SU-DHL-6 (cell line): Measurements from ENCODE around the gene TCL1A.
"Not testable (repeated sequence)": the region's sequence is repeated elsewhere in the genome, so short reads cannot be mapped to it uniquely, and the experiment has no call there.

Experiments used
- CTCF ChIP-seq: fragments of 200-600 bp; sonication (generic); IDR thresholded peaks from one replicate; pipeline ENCODE4 v1.5.1; 2017; ENCODE audit warnings: antibody characterized with exemption, mild to moderate bottlenecking, low read length, moderate library complexity; ENCODE audit not compliant: insufficient read depth, poor library complexity, severe bottlenecking
- EZH2phosphoT487 ChIP-seq: fragments of 200-600 bp; sonication (generic), shearing (Covaris generic); conservative IDR thresholded peaks from 2 replicates; pipeline ENCODE4 v1.6.1; 2018; ENCODE audit warnings: mild to moderate bottlenecking, antibody characterized with exemption, low read length, moderate library complexity, mixed read lengths

GRCh38 chr14:95729402-95730028 is 15.6 kb upstream of the TCL1A start:
- TF ChIP-seq CTCF, EZH2phosphoT487: not testable (repeated sequence)
